Sigmoid colon (tissue), 7 donors: ENCODE data around the gene CAMK2N2. TPM values are rescaled to one million over a fixed set of nuclear protein-coding genes. Genes with fewer than 3 reads are reported as not detected.
"Not testable (repeated sequence)": the region's sequence is repeated elsewhere in the genome, so short reads cannot be mapped to it uniquely, and the experiment has no call there.

Experiments
- DNase-seq: peaks from one replicate; pipeline ENCODE4 v3.0.0-alpha.2; 2019
- H3K27ac ChIP-seq, 4 donors: fragments of 200-600 bp; sonication (generic); one replicate each; pipeline ENCODE4 v1.5.1; 2016 to 2019; ENCODE audit warnings: mild to moderate bottlenecking in 1 of 4
- H3K27me3 ChIP-seq, 3 donors: fragments of 200-600 bp; sonication (generic); one replicate each; pipeline ENCODE4 v1.5.1; 2019; ENCODE audit warnings: mild to moderate bottlenecking in 1 of 3
- H3K36me3 ChIP-seq, 4 donors: fragments of 200-600 bp; sonication (generic); one replicate each; pipeline ENCODE4 v1.5.1; 2016 to 2019
- H3K4me1 ChIP-seq, 4 donors: fragments of 200-600 bp; sonication (generic); one replicate each; pipeline ENCODE4 v1.5.1; 2017 to 2019
- H3K4me3 ChIP-seq, 4 donors: fragments of 200-600 bp; sonication (generic); one replicate each; pipeline ENCODE4 v1.5.1; 2017 to 2019; ENCODE audit warnings: mild to moderate bottlenecking in 2 of 4, moderate library complexity in 1 of 4
- H3K9me3 ChIP-seq, 4 donors: fragments of 200-600 bp in 3 of 4; sonication (generic) in 3 of 4; one replicate each; pipeline versions ENCODE4 v1.5.1 to v1.6.1; 2013 to 2019
- CTCF ChIP-seq, 4 experiments: fragments of 450-650 bp in 3 of 4; fragments of 200-600 bp in 1 of 4; IDR thresholded peaks; one replicate each; pipeline ENCODE4 v1.5.1; 2016 to 2019; ENCODE audit warnings: antibody characterized with exemption in 4 of 4, mild to moderate bottlenecking in 3 of 4, moderate library complexity in 2 of 4
- EP300 ChIP-seq, 4 donors: sonication (generic); formaldehyde crosslinking; IDR thresholded peaks; one replicate each; pipeline ENCODE4 v1.6.1; 2017; ENCODE audit warnings: antibody characterized with exemption in 4 of 4
- POLR2A ChIP-seq, 2 donors: fragments of 450-650 bp; IDR thresholded peaks; one replicate each; pipeline ENCODE4 v1.6.1; 2016; ENCODE audit warnings: antibody characterized with exemption in 2 of 2, mild to moderate bottlenecking in 2 of 2, moderate library complexity in 2 of 2
- POLR2AphosphoS5 ChIP-seq, 4 donors: sonication (generic); formaldehyde crosslinking; IDR thresholded peaks; one replicate each; pipeline ENCODE4 v1.6.1; 2017; ENCODE audit warnings: antibody characterized with exemption in 4 of 4
- WGBS, 2 donors: extraction: QIAGEN DNeasy Blood & Tissue Kit; methylation state at CpG; one replicate each; pipeline ENCODE4 v1.1.7; 2013; 5-methylcytosine and 5-hydroxymethylcytosine counted together
- intact Hi-C: fragments of 100-400 bp; cut with DNase I; formaldehyde crosslinking; loops from one replicate; pipeline ENCODE4 v1.15.1; 2023
- polyA plus RNA-seq, 3 donors: library from polyadenylated mRNA; stranded (reverse); fragments of 200-250 nt; gene quantifications; one replicate each; pipeline ENCODE4 v1.2.3, GENCODE V29; 2013
- total RNA-seq, 4 donors: library from RNA; depleted of rRNA; stranded (reverse); fragments of >200 nt; gene quantifications; one replicate each; pipeline ENCODE4 v1.1.0, GENCODE V29; 2016
- donor health status: healthy with polysubstance abuse.
- donor health status: Bipolar disorder and iron deficiency.
- donor health status: healthy.

The CAMK2N2 gene
- total and polyA plus RNA-seq, 7 donors, result 0.28 to 0.71 TPM; not detected in 5

GRCh38 chr3:184275961-184276910, 14.9 kb upstream of the CAMK2N2 start, which contains the start of gene ECE2:
ECE2 (plus strand) TSS chr3:184276022; CDS start chr3:184276154, 132 bp downstream.
- no peaks in the 10 kb centered on the region for H3K36me3 ChIP-seq
- no peak within 1 kb of the TSS for H3K27ac ChIP-seq
- H3K4me3 ChIP-seq, result peak within 1 kb of the TSS in 1 of 4 donors; percentile 15
- H3K9me3 ChIP-seq, result no peaks in the 10 kb centered on the region
- H3K27me3 ChIP-seq, result peaks cover 14 to 43% (median 26%) of the 10 kb centered on the region in 3 donors
- TF ChIP-seq EP300 (IDR thresholded peaks at IDR 0.05) (no peak), POLR2AphosphoS5 (IDR thresholded peaks at IDR 0.05) (no peak), POLR2A (IDR thresholded peaks at IDR 0.05) (no peak), CTCF (IDR thresholded peaks at IDR 0.05) (no peak)
- 17% methylated on average over 65 of the region's 65 CpGs for WGBS, 2 donors
- intact Hi-C loops, result no loop called here
- H3K4me1 ChIP-seq, result peaks cover 0 to 5% (median 3%) of the 10 kb centered on the region in 4 donors
- no peak for DNase-seq

GRCh38 chr3:184275381-184275701, 14.0 kb upstream of the CAMK2N2 start:
- DNase-seq, result no peak
- 56 to 72% methylated on average over 12 of the region's 12 CpGs for WGBS, 2 donors
- TF ChIP-seq CTCF (IDR thresholded peaks at IDR 0.05), result no peak
- no peak for TF ChIP-seq EP300 (IDR thresholded peaks at IDR 0.05)
- no peak for TF ChIP-seq POLR2A (IDR thresholded peaks at IDR 0.05)
- TF ChIP-seq POLR2AphosphoS5 (IDR thresholded peaks at IDR 0.05), result no peak
- Histone ChIP-seq H3K4me3 (no peak overlapping the region), H3K9me3 (no peaks in the 10 kb centered on the region), H3K27me3 (peaks cover 14 to 46% (median 26%) of the 10 kb centered on the region in 3 donors), H3K4me1 (peaks cover 0 to 5% (median 3%) of the 10 kb centered on the region in 4 donors), H3K36me3 (no peaks in the 10 kb centered on the region), H3K27ac (no peak overlapping the region)
- intact Hi-C loops, result no loop called here

- peaks cover 14 to 53% (median 26%) of the 10 kb centered on the region in 3 donors for H3K27me3 ChIP-seq
- H3K27ac ChIP-seq, result no peak overlapping the region
- 42 to 43% methylated on average over 1 of the region's 1 CpG for WGBS, 2 donors
- H3K4me1 ChIP-seq, result peaks cover 0 to 5% (median 3%) of the 10 kb centered on the region in 4 donors
- no peak for DNase-seq
- intact Hi-C loops, result no loop called here
- H3K4me3 ChIP-seq, result no peak overlapping the region
- H3K9me3 ChIP-seq, result no peaks in the 10 kb centered on the region
- no peak for TF ChIP-seq POLR2AphosphoS5 (IDR thresholded peaks at IDR 0.05)
- no peaks in the 10 kb centered on the region for H3K36me3 ChIP-seq
Observed at GRCh38 chr3:184272269-184272668, 10.9 kb upstream of the CAMK2N2 start.

- H3K27me3 ChIP-seq, result peaks cover 12 to 57% (median 23%) of the 10 kb centered on the region in 3 donors
Observed at GRCh38 chr3:184267249-184267648, 5.9 kb upstream of the CAMK2N2 start.

GRCh38 chr3:184262764-184263179, 1.4 kb upstream of the CAMK2N2 start:
- no peak overlapping the region for H3K27ac ChIP-seq
- H3K27me3 ChIP-seq, result peaks cover 43 to 87% (median 65%) of the 10 kb centered on the region in 3 donors
- no peak for DNase-seq
- H3K4me3 ChIP-seq, result no peak overlapping the region
- H3K36me3 ChIP-seq, result no peaks in the 10 kb centered on the region
- H3K9me3 ChIP-seq, result no peaks in the 10 kb centered on the region
- TF ChIP-seq POLR2AphosphoS5 (IDR thresholded peaks at IDR 0.05), result no peak
- no peak for TF ChIP-seq EP300 (IDR thresholded peaks at IDR 0.05)
- intact Hi-C loops, result no loop called here
- H3K4me1 ChIP-seq, result peaks cover 0 to 34% (median 33%) of the 10 kb centered on the region in 4 donors
- WGBS, 2 donors, result 14 to 18% methylated on average over 15 of the region's 15 CpGs

More at GRCh38 chr3:184267249-184267648, 5.9 kb upstream of the CAMK2N2 start:
- DNase-seq, H3K9me3 ChIP-seq, intact Hi-C loops, H3K4me1 ChIP-seq, H3K36me3 ChIP-seq, H3K27ac ChIP-seq, H3K4me3 ChIP-seq: not testable (repeated sequence)
- 91 to 94% methylated on average over 1 of the region's 1 CpG for WGBS, 2 donors
